Measurements from ENCODE around the gene GSDMA. TPM values are rescaled to one million over a fixed set of nuclear protein-coding genes. Genes with fewer than 3 reads are reported as not detected.

The GSDMA gene
- total and polyA plus RNA-seq, 4 donors: 0.06 to 0.23 (median 0.13) TPM

DNA sequence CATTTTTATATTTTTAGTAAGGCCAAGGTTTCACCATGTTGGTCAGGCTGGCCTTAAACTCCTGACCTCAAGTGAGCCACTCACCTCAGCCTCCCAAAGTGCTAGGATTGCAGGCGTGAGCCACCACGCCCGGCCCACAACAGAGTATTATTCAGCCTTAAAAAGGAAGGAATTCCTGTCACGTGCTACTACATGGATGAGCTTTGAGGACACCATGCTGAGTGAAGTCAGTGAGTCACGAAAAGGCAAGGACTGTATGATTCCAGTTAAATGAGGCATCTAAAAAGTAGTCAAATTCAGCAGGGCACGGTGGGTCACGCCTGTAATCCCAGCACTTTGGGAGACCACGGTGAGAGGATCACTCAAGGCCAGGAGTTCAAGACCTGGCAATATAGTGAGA, 62.1 kb downstream of the GSDMA start:
- H3K9ac ChIP-seq (ENCODE audit: low read depth in 1 of 2, low read length in 2 of 2): no peak overlapping the region
- no peak for TF ChIP-seq RXRA (IDR thresholded peaks at IDR 0.05)
- TF ChIP-seq, protein P1, sequence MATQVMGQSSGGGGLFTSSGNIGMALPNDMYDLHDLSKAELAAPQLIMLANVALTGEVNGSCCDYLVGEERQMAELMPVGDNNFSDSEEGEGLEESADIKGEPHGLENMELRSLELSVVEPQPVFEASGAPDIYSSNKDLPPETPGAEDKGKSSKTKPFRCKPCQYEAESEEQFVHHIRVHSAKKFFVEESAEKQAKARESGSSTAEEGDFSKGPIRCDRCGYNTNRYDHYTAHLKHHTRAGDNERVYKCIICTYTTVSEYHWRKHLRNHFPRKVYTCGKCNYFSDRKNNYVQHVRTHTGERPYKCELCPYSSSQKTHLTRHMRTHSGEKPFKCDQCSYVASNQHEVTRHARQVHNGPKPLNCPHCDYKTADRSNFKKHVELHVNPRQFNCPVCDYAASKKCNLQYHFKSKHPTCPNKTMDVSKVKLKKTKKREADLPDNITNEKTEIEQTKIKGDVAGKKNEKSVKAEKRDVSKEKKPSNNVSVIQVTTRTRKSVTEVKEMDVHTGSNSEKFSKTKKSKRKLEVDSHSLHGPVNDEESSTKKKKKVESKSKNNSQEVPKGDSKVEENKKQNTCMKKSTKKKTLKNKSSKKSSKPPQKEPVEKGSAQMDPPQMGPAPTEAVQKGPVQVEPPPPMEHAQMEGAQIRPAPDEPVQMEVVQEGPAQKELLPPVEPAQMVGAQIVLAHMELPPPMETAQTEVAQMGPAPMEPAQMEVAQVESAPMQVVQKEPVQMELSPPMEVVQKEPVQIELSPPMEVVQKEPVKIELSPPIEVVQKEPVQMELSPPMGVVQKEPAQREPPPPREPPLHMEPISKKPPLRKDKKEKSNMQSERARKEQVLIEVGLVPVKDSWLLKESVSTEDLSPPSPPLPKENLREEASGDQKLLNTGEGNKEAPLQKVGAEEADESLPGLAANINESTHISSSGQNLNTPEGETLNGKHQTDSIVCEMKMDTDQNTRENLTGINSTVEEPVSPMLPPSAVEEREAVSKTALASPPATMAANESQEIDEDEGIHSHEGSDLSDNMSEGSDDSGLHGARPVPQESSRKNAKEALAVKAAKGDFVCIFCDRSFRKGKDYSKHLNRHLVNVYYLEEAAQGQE (IDR thresholded peaks at IDR 0.05): no peak
- TF ChIP-seq HNF4G (IDR thresholded peaks at IDR 0.05): no peak
- TF ChIP-seq, protein P2, sequence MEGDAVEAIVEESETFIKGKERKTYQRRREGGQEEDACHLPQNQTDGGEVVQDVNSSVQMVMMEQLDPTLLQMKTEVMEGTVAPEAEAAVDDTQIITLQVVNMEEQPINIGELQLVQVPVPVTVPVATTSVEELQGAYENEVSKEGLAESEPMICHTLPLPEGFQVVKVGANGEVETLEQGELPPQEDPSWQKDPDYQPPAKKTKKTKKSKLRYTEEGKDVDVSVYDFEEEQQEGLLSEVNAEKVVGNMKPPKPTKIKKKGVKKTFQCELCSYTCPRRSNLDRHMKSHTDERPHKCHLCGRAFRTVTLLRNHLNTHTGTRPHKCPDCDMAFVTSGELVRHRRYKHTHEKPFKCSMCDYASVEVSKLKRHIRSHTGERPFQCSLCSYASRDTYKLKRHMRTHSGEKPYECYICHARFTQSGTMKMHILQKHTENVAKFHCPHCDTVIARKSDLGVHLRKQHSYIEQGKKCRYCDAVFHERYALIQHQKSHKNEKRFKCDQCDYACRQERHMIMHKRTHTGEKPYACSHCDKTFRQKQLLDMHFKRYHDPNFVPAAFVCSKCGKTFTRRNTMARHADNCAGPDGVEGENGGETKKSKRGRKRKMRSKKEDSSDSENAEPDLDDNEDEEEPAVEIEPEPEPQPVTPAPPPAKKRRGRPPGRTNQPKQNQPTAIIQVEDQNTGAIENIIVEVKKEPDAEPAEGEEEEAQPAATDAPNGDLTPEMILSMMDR (IDR thresholded peaks at IDR 0.05; ENCODE audit: low read depth, low read length, missing input control): no peak
- TF ChIP-seq RAD21 (IDR thresholded peaks at IDR 0.05): no peak
- no peak for TF ChIP-seq NR2F2 (IDR thresholded peaks at IDR 0.05)
- peaks cover 2 to 15% (median 7%) of the 10 kb centered on the region in 4 donors for H3K4me1 ChIP-seq (ENCODE audit: control insufficient read depth in 4 of 4, insufficient read depth in 4 of 4, low read length in 3 of 4)
- 96% methylated on average over 8 of the region's 8 CpGs for WGBS
- DNase-seq (ENCODE audit: low spot score): no peak
- no peak overlapping the region for H3K27ac ChIP-seq (ENCODE audit: low read depth in 1 of 2, low read length in 2 of 2)
- peaks cover 11 to 46% (median 21%) of the 10 kb centered on the region in 4 donors for H3K36me3 ChIP-seq (ENCODE audit: control insufficient read depth in 4 of 4, insufficient read depth in 3 of 4, low read depth in 1 of 4, low read length in 3 of 4)
- no peaks in the 10 kb centered on the region for H3K27me3 ChIP-seq (ENCODE audit: control insufficient read depth in 4 of 4, insufficient read depth in 4 of 4, low read length in 3 of 4)
- no peaks in the 10 kb centered on the region for H3K9me3 ChIP-seq (ENCODE audit: control insufficient read depth in 4 of 4, low read length in 3 of 4)
- no peak overlapping the region for H3K4me3 ChIP-seq (ENCODE audit: low read depth in 1 of 3, low read length in 3 of 3)

DNA sequence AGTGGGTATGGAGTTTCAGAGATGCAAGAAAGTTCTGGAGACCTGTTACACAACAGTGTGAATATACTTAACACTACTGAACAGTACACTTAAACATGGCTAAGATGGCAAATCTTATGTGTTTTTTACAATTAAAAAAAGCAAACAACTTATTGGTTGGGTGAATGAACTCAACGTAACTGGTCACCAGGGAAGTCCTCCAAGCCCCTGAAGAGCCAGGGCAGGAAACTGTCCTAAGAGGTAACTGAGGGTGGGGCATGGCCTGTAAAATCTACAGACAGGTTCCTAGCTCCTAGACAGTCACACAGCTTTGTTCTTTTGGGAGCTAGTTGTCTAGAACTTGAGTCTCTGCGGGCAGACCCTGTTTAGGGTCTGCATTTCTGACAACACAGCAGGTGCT, 62.8 kb downstream of the GSDMA start:
- Histone ChIP-seq H3K9ac (ENCODE audit: low read depth in 1 of 2, low read length in 2 of 2) (no peak overlapping the region), H3K9me3 (ENCODE audit: control insufficient read depth in 4 of 4, low read length in 3 of 4) (no peaks in the 10 kb centered on the region), H3K27ac (ENCODE audit: low read depth in 1 of 2, low read length in 2 of 2) (no peak overlapping the region), H3K4me1 (ENCODE audit: control insufficient read depth in 4 of 4, insufficient read depth in 4 of 4, low read length in 3 of 4) (peaks cover 2 to 15% (median 7%) of the 10 kb centered on the region in 4 donors), H3K4me3 (ENCODE audit: low read depth in 1 of 3, low read length in 3 of 3) (no peak overlapping the region), H3K36me3 (ENCODE audit: control insufficient read depth in 4 of 4, insufficient read depth in 3 of 4, low read depth in 1 of 4, low read length in 3 of 4) (peaks cover 11 to 44% (median 21%) of the 10 kb centered on the region in 4 donors), H3K27me3 (ENCODE audit: control insufficient read depth in 4 of 4, insufficient read depth in 4 of 4, low read length in 3 of 4) (no peaks in the 10 kb centered on the region)
- no peak for TF ChIP-seq HNF4G (IDR thresholded peaks at IDR 0.05)
- TF ChIP-seq, protein P3, sequence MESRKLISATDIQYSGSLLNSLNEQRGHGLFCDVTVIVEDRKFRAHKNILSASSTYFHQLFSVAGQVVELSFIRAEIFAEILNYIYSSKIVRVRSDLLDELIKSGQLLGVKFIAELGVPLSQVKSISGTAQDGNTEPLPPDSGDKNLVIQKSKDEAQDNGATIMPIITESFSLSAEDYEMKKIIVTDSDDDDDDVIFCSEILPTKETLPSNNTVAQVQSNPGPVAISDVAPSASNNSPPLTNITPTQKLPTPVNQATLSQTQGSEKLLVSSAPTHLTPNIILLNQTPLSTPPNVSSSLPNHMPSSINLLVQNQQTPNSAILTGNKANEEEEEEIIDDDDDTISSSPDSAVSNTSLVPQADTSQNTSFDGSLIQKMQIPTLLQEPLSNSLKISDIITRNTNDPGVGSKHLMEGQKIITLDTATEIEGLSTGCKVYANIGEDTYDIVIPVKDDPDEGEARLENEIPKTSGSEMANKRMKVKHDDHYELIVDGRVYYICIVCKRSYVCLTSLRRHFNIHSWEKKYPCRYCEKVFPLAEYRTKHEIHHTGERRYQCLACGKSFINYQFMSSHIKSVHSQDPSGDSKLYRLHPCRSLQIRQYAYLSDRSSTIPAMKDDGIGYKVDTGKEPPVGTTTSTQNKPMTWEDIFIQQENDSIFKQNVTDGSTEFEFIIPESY (IDR thresholded peaks at IDR 0.05): no peak
- TF ChIP-seq RXRA (IDR thresholded peaks at IDR 0.05): no peak
- TF ChIP-seq TAF1 (conservative IDR thresholded peaks at IDR 0.05): no peak
- no peak for TF ChIP-seq NR2F2 (IDR thresholded peaks at IDR 0.05)
- TF ChIP-seq RAD21 (IDR thresholded peaks at IDR 0.05): no peak
- no peak for TF ChIP-seq GABPA (IDR thresholded peaks at IDR 0.05 in 1 of 2, conservative IDR thresholded peaks at IDR 0.05 in 1 of 2)
- TF ChIP-seq EGR1 (IDR thresholded peaks at IDR 0.05; ENCODE audit: low read depth in 2 of 2): no peak
- no peak for TF ChIP-seq SP1 (IDR thresholded peaks at IDR 0.05)
- TF ChIP-seq HNF4A (conservative IDR thresholded peaks at IDR 0.05): no peak
- TF ChIP-seq YY1 (IDR thresholded peaks at IDR 0.05): no peak
- no peak for TF ChIP-seq FOXA2 (IDR thresholded peaks at IDR 0.05)
- TF ChIP-seq, protein P2 (IDR thresholded peaks at IDR 0.05; ENCODE audit: low read depth, low read length, missing input control): no peak
- TF ChIP-seq JUND (IDR thresholded peaks at IDR 0.05): no peak
- TF ChIP-seq, protein P1 (IDR thresholded peaks at IDR 0.05): no peak
- no peak for TF ChIP-seq FOXA1 (IDR thresholded peaks at IDR 0.05)
- no peak for DNase-seq (ENCODE audit: low spot score)
- WGBS: 88% methylated on average over 2 of the region's 2 CpGs
